HuH-7.5 (cell line): Measurements from ENCODE around the gene NUTM2B.
"Not testable (repeated sequence)": the region's sequence is repeated elsewhere in the genome, so short reads cannot be mapped to it uniquely, and the experiment has no call there.

Experiments
- DNase-seq: peaks from one replicate; pipeline ENCODE4 v3.0.0; 2011; ENCODE audit warnings: low spot score

The NUTM2B gene

GRCh38 chr10:79702927-79703326, at the start of gene NUTM2B:
Gene NUTM2B (plus strand): TSS chr10:79703227. CDS start chr10:79703610, 383 bp downstream.
- not testable (repeated sequence) for DNase-seq

- not testable (repeated sequence) for DNase-seq
Observed at GRCh38 chr10:79663287-79663686, 39.7 kb upstream of the NUTM2B start.

GRCh38 chr10:79664686-79665085, 38.3 kb upstream of the NUTM2B start:
- DNase-seq: not testable (repeated sequence)

- not testable (repeated sequence) for DNase-seq
Observed at GRCh38 chr10:79669248-79669788, 33.7 kb upstream of the NUTM2B start.

- DNase-seq: not testable (repeated sequence)
Observed at GRCh38 chr10:79674878-79675277, 28.1 kb upstream of the NUTM2B start.

GRCh38 chr10:79683026-79683883, 19.8 kb upstream of the NUTM2B start:
- DNase-seq: not testable (repeated sequence)

- DNase-seq: not testable (repeated sequence)
Observed at GRCh38 chr10:79683884-79684720, 18.9 kb upstream of the NUTM2B start.

- peak; percentile 18 for DNase-seq
Observed at GRCh38 chr10:79685044-79685685, 17.9 kb upstream of the NUTM2B start.

- DNase-seq: not testable (repeated sequence)
Observed at GRCh38 chr10:79686595-79686994, 16.4 kb upstream of the NUTM2B start.

GRCh38 chr10:79687406-79688150, 15.4 kb upstream of the NUTM2B start:
- not testable (repeated sequence) for DNase-seq

- DNase-seq: not testable (repeated sequence)
Observed at GRCh38 chr10:79688798-79689197, 14.2 kb upstream of the NUTM2B start.

GRCh38 chr10:79696596-79696995, 6.4 kb upstream of the NUTM2B start:
- not testable (repeated sequence) for DNase-seq

- DNase-seq: not testable (repeated sequence)
Observed at GRCh38 chr10:79697141-79697540, 5.9 kb upstream of the NUTM2B start.

GRCh38 chr10:79700381-79700944, 2.6 kb upstream of the NUTM2B start:
- not testable (repeated sequence) for DNase-seq

- not testable (repeated sequence) for DNase-seq
Observed at GRCh38 chr10:79707017-79707416, 4.0 kb downstream of the NUTM2B start.

GRCh38 chr10:79714976-79715375, 11.9 kb downstream of the NUTM2B start:
- DNase-seq: not testable (repeated sequence)

- DNase-seq: not testable (repeated sequence)
Observed at GRCh38 chr10:79716917-79717579, 14.0 kb downstream of the NUTM2B start.

GRCh38 chr10:79720000-79720399, 17.0 kb downstream of the NUTM2B start:
- not testable (repeated sequence) for DNase-seq

GRCh38 chr10:79726620-79727019, 23.6 kb downstream of the NUTM2B start:
- DNase-seq: not testable (repeated sequence)

GRCh38 chr10:79744844-79745243, 41.8 kb downstream of the NUTM2B start:
- not testable (repeated sequence) for DNase-seq
